ENCODE data around the gene TRIM72.
A peak's percentile ranks its signal among the peaks of the same experiment; 100 is the strongest.

The TRIM72 gene

DNA sequence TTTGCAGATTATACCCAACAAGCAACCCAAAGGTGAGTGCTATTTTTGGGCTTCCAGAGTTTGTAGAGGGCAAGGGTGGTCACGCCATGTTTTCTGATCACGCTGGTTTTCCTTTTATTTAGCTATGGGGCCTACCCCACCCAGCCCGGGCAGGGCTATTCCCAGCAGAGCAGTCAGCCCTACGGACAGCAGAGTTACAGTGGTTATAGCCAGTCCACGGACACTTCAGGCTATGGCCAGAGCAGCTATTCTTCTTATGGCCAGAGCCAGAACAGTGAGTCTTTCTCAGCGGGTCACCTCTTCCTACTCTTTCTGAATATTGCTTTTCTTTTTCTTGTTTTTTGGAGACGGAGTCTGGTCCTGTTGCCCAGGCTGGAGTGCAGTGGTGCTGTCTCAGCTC, 31.5 kb upstream of the TRIM72 start:
- Histone ChIP-seq H3K9ac (ENCODE audit: insufficient read length) (peak overlapping the region; percentile 99), H3K36me3 (ENCODE audit: insufficient read depth, low read length) (peaks cover 67% of the 10 kb centered on the region), H3K4me3 (peak overlapping the region; percentile 90), H3K9me3 (ENCODE audit: low read depth, low read length) (no peaks in the 10 kb centered on the region), H3K27ac (no peak overlapping the region)
- no peak for DNase-seq (ENCODE audit: low read depth, low spot score)
- no peak for TF ChIP-seq POLR2AphosphoS5 (IDR thresholded peaks at IDR 0.05; ENCODE audit: borderline replicate concordance, low read depth, low read length)
- no peak for TF ChIP-seq FOXP2 (optimal IDR thresholded peaks at IDR 0.05; ENCODE audit: control extremely low read depth, extremely low read length, insufficient read depth)
- TF ChIP-seq EZH2 (IDR thresholded peaks at IDR 0.05): no peak

DNA sequence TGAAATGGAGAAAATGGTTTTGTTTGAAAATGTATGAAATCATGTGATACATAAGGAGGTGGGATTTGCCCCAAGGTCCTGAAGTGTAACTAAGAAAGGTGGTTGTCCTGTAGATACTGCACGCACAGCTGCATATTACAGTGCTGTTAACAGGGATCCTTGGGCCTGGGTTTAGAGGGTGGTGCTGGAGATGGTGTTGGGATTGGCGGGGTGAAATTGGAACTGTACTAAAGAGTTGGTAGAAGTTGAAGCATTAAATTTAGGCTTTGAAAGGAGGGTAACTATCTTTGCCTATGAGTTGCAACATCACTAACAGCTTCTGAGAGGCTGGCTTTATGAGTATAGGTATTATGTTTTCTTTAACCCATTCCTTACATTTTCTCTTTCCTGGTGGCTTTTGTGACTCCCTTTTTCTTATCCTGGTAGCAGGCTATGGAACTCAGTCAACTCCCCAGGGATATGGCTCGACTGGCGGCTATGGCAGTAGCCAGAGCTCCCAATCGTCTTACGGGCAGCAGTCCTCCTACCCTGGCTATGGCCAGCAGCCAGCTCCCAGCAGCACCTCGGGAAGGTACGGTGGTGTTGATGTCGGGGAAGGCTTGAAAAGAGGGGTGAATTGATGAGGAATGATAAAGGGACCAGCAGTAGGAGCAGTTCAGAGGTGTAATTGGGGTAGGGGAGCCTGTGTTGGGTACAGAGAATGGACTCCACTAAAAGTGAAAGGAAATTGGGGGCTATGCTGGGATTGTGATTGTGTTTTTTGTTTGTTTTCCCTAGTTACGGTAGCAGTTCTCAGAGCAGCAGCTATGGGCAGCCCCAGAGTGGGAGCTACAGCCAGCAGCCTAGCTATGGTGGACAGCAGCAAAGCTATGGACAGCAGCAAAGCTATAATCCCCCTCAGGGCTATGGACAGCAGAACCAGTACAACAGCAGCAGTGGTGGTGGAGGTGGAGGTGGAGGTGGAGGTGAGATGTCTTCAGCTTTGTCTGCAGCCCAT, 30.2 kb upstream of the TRIM72 start:
- Histone ChIP-seq H3K9me3 (ENCODE audit: low read depth, low read length) (no peaks in the 10 kb centered on the region), H3K27ac (no peak overlapping the region), H3K9ac (ENCODE audit: insufficient read length) (peak overlapping the region; percentile 99), H3K4me3 (peak overlapping the region; percentile 90), H3K36me3 (ENCODE audit: insufficient read depth, low read length) (peaks cover 80% of the 10 kb centered on the region)
- no peak for DNase-seq (ENCODE audit: low read depth, low spot score)
- TF ChIP-seq EZH2 (IDR thresholded peaks at IDR 0.05): no peak
- TF ChIP-seq FOXP2 (optimal IDR thresholded peaks at IDR 0.05; ENCODE audit: control extremely low read depth, extremely low read length, insufficient read depth): no peak
- TF ChIP-seq POLR2AphosphoS5 (IDR thresholded peaks at IDR 0.05; ENCODE audit: borderline replicate concordance, low read depth, low read length): no peak

DNA sequence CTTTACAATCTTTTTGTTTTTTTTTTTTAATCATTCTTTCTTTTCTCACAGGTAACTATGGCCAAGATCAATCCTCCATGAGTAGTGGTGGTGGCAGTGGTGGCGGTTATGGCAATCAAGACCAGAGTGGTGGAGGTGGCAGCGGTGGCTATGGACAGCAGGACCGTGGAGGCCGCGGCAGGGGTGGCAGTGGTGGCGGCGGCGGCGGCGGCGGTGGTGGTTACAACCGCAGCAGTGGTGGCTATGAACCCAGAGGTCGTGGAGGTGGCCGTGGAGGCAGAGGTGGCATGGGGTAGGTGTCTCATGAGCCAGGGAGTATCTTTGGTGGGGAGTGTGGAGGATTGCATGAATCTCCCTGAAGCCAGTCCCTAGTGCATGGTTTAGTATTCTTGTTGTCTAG, 29.0 kb upstream of the TRIM72 start:
- DNase-seq (ENCODE audit: low read depth, low spot score): no peak
- peaks cover 92% of the 10 kb centered on the region for H3K36me3 ChIP-seq (ENCODE audit: insufficient read depth, low read length)
- no peak overlapping the region for H3K4me3 ChIP-seq
- TF ChIP-seq EZH2 (IDR thresholded peaks at IDR 0.05) (no peak), POLR2AphosphoS5 (IDR thresholded peaks at IDR 0.05; ENCODE audit: borderline replicate concordance, low read depth, low read length) (no peak), FOXP2 (optimal IDR thresholded peaks at IDR 0.05; ENCODE audit: control extremely low read depth, extremely low read length, insufficient read depth) (no peak)
- no peak overlapping the region for H3K27ac ChIP-seq
- no peak overlapping the region for H3K9ac ChIP-seq (ENCODE audit: insufficient read length)
- H3K9me3 ChIP-seq (ENCODE audit: low read depth, low read length): no peaks in the 10 kb centered on the region

DNA sequence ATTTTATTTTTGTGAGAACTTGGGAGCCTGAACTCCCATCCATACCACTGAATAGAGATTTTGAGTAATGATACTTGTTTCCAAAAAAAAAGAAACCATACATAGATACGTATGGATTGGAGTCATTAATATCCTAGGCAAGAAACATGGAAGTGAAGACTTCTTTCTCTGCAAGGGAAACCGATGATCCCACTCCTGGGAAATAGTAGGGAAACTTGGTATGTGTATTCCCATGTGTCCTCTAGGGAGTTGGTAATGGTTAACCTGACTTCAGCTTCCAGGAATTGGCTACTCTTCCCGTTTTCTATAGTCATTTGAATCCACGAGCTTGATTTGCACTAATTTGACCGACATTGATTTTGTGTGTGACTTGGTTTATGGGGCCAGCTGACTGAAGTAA, 28.6 kb upstream of the TRIM72 start:
- no peak for TF ChIP-seq POLR2AphosphoS5 (IDR thresholded peaks at IDR 0.05; ENCODE audit: borderline replicate concordance, low read depth, low read length)
- TF ChIP-seq EZH2 (IDR thresholded peaks at IDR 0.05): no peak
- no peak for TF ChIP-seq FOXP2 (optimal IDR thresholded peaks at IDR 0.05; ENCODE audit: control extremely low read depth, extremely low read length, insufficient read depth)
- no peak overlapping the region for H3K27ac ChIP-seq
- H3K9me3 ChIP-seq (ENCODE audit: low read depth, low read length): no peaks in the 10 kb centered on the region
- no peak overlapping the region for H3K4me3 ChIP-seq
- no peak overlapping the region for H3K9ac ChIP-seq (ENCODE audit: insufficient read length)
- peaks cover 96% of the 10 kb centered on the region for H3K36me3 ChIP-seq (ENCODE audit: insufficient read depth, low read length)
- no peak for DNase-seq (ENCODE audit: low read depth, low spot score)

DNA sequence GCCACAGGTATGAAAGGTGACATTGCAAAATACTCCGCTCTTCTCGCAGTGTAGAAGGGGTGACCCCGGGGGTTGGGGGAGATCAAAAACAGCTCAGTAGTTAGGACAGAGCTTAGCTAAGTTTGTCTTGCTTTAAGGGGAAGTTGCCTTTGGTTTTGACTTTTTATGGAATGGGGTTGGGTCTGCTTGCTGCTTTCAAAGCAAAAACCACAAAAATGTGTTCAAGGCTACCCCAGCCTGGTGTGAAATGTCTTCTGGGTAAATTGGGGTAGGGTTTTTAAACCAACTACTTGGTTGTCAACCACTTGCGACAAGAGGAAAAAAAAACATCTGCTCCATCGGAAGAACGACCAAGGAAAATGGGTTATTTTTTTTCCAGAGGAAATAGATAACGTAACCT, 27.7 kb upstream of the TRIM72 start:
- no peak overlapping the region for H3K4me3 ChIP-seq
- no peak overlapping the region for H3K9ac ChIP-seq (ENCODE audit: insufficient read length)
- H3K9me3 ChIP-seq (ENCODE audit: low read depth, low read length): no peaks in the 10 kb centered on the region
- H3K27ac ChIP-seq: no peak overlapping the region
- no peak for TF ChIP-seq EZH2 (IDR thresholded peaks at IDR 0.05)
- no peak for TF ChIP-seq FOXP2 (optimal IDR thresholded peaks at IDR 0.05; ENCODE audit: control extremely low read depth, extremely low read length, insufficient read depth)
- no peak for TF ChIP-seq POLR2AphosphoS5 (IDR thresholded peaks at IDR 0.05; ENCODE audit: borderline replicate concordance, low read depth, low read length)
- DNase-seq (ENCODE audit: low read depth, low spot score): no peak
- H3K36me3 ChIP-seq (ENCODE audit: insufficient read depth, low read length): peaks cover 100% of the 10 kb centered on the region

DNA sequence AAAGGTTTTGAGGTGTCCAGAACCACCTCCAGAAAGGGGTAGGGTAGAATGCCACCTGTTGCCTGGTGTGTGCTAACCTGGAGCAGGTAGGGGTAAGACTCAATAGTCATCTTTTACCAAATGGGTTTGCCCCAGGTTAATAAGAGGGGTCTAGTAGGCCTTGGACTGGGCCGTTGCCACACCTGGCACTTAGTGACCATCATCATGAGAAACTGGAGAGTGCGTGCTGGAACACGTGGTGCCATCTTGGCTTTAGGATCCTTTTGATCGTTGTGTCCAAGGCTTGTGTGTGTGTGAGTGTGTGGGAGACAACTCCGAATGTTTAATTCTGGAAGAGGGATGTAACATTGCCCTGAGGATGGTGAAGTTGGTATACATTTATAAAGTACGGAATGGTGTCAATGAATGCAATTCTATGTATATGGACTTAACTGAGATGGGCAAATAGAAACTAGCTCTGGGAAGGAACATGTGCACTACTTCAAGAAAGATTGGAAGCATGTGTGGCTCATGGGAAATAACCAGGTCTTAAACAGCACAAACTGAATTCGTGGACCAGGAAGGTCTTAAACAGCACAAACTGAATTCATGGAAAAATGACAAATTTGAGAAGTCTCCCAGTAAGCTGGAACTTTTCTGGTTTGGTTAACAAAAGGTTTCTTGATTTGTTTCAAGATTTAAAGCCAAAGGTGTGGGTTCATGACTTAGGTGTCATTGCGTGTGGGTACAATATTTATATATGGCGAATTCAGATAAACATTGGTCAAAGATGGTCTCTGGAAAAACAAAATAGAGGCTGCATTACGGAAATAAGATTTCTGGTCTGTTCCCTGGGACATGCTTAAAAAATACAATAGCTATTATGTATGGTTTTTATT, 26.8 kb upstream of the TRIM72 start:
- peaks cover 100% of the 10 kb centered on the region for H3K36me3 ChIP-seq (ENCODE audit: insufficient read depth, low read length)
- H3K4me3 ChIP-seq: no peak overlapping the region
- DNase-seq (ENCODE audit: low read depth, low spot score): no peak
- H3K9ac ChIP-seq (ENCODE audit: insufficient read length): no peak overlapping the region
- TF ChIP-seq FOXP2 (optimal IDR thresholded peaks at IDR 0.05; ENCODE audit: control extremely low read depth, extremely low read length, insufficient read depth) (no peak), POLR2AphosphoS5 (IDR thresholded peaks at IDR 0.05; ENCODE audit: borderline replicate concordance, low read depth, low read length) (no peak), EZH2 (IDR thresholded peaks at IDR 0.05) (no peak)
- H3K9me3 ChIP-seq (ENCODE audit: low read depth, low read length): no peaks in the 10 kb centered on the region
- no peak overlapping the region for H3K27ac ChIP-seq

DNA sequence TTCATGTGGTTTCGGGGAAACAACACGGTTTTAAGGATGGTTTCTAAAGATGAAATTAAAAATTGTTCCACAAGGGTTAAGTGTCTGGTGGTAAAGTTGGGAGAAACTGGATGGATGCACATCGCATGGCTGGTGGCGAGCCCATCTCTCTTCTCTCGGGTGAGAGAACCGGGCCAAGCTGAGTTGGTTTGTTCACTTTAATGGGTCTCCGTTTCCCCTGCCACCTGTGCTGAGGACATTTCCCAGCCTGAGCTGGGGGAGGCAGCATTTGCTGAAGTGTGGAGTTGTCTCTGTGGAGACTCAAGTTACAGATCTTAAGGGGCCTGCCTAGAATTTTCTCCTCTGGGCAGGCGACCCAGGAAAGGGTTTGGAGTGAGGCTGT, 26.1 kb upstream of the TRIM72 start:
- no peak for TF ChIP-seq EZH2 (IDR thresholded peaks at IDR 0.05)
- TF ChIP-seq POLR2AphosphoS5 (IDR thresholded peaks at IDR 0.05; ENCODE audit: borderline replicate concordance, low read depth, low read length): no peak
- TF ChIP-seq FOXP2 (optimal IDR thresholded peaks at IDR 0.05; ENCODE audit: control extremely low read depth, extremely low read length, insufficient read depth): no peak
- Histone ChIP-seq H3K9me3 (ENCODE audit: low read depth, low read length) (no peaks in the 10 kb centered on the region), H3K27ac (no peak overlapping the region), H3K4me3 (no peak overlapping the region), H3K36me3 (ENCODE audit: insufficient read depth, low read length) (peaks cover 100% of the 10 kb centered on the region), H3K9ac (ENCODE audit: insufficient read length) (no peak overlapping the region)
- no peak for DNase-seq (ENCODE audit: low read depth, low spot score)
